Measurements from ENCODE around the gene FOXL3.
"Not testable (repeated sequence)": the region's sequence is repeated elsewhere in the genome, so short reads cannot be mapped to it uniquely, and the experiment has no call there.

FOXL3 gene

GRCh38 chr7:323410-323809, 33.4 kb downstream of the FOXL3 start:
- no peak for DNase-seq (ENCODE audit: low spot score)

- no peak for DNase-seq (ENCODE audit: low spot score)
Observed at GRCh38 chr7:324011-324410, 34.0 kb downstream of the FOXL3 start.

GRCh38 chr7:325051-325798, 35.3 kb downstream of the FOXL3 start:
- DNase-seq (ENCODE audit: low spot score), result no peak

GRCh38 chr7:325811-326210, 35.8 kb downstream of the FOXL3 start:
- DNase-seq (ENCODE audit: low spot score), result no peak

GRCh38 chr7:326273-326672, 36.3 kb downstream of the FOXL3 start:
- DNase-seq (ENCODE audit: low spot score), result no peak

GRCh38 chr7:326809-327232, 36.9 kb downstream of the FOXL3 start:
- no peak for DNase-seq (ENCODE audit: low spot score)

GRCh38 chr7:327233-327931, 37.4 kb downstream of the FOXL3 start:
- DNase-seq (ENCODE audit: low spot score), result no peak

GRCh38 chr7:327991-328702, 38.2 kb downstream of the FOXL3 start:
- DNase-seq (ENCODE audit: low spot score), result no peak

GRCh38 chr7:329691-330281, 39.8 kb downstream of the FOXL3 start:
- no peak for DNase-seq (ENCODE audit: low spot score)

- DNase-seq (ENCODE audit: low spot score), result no peak
Observed at GRCh38 chr7:330511-331230, 40.7 kb downstream of the FOXL3 start.

GRCh38 chr7:332020-332517, 42.1 kb downstream of the FOXL3 start:
- DNase-seq (ENCODE audit: low spot score), result no peak

GRCh38 chr7:332646-333392, 42.8 kb downstream of the FOXL3 start:
- DNase-seq (ENCODE audit: low spot score), result peak; percentile 55

GRCh38 chr7:333393-333764, 43.4 kb downstream of the FOXL3 start:
- peak; percentile 27 for DNase-seq (ENCODE audit: low spot score)

GRCh38 chr7:334618-335357, 44.8 kb downstream of the FOXL3 start:
- no peak for DNase-seq (ENCODE audit: low spot score)

- no peak for DNase-seq (ENCODE audit: low spot score)
Observed at GRCh38 chr7:335358-336148, 45.6 kb downstream of the FOXL3 start.

GRCh38 chr7:336149-336533, 46.2 kb downstream of the FOXL3 start:
- DNase-seq (ENCODE audit: low spot score), result not testable (repeated sequence)

GRCh38 chr7:336810-337566, 47.0 kb downstream of the FOXL3 start:
- no peak for DNase-seq (ENCODE audit: low spot score)

GRCh38 chr7:337567-337951, 47.6 kb downstream of the FOXL3 start:
- no peak for DNase-seq (ENCODE audit: low spot score)
